Parathyroid adenoma (tissue), 2 donors: Measurements from ENCODE around the gene MAP2K5.

Experiments used
- H2AFZ ChIP-seq: fragments of 300-600 bp; sonication (generic); one replicate; pipeline ENCODE4 v1.7.0; 2017; ENCODE audit warnings: antibody characterized with exemption, mild to moderate bottlenecking
- H3K27ac ChIP-seq: fragments of 300-600 bp; sonication (generic); one replicate; pipeline ENCODE4 v1.7.0; 2017
- H3K27me3 ChIP-seq: fragments of 300-600 bp; sonication (generic); one replicate; pipeline ENCODE4 v1.7.0; 2017; ENCODE audit warnings: low read length; ENCODE audit not compliant: control insufficient read depth, insufficient read depth
- H3K36me3 ChIP-seq: fragments of 300-600 bp; sonication (generic); one replicate; pipeline ENCODE4 v1.7.0; 2017; ENCODE audit warnings: low read length; ENCODE audit not compliant: control insufficient read depth, insufficient read depth
- H3K4me1 ChIP-seq: fragments of 300-600 bp; sonication (generic); one replicate; pipeline ENCODE4 v1.7.0; 2017; ENCODE audit warnings: control low read depth
- H3K4me2 ChIP-seq: fragments of 300-600 bp; sonication (generic); one replicate; pipeline ENCODE4 v1.7.0; 2017; ENCODE audit warnings: low read length
- H3K4me3 ChIP-seq: fragments of 300-600 bp; sonication (generic); one replicate; pipeline ENCODE4 v1.7.0; 2017; ENCODE audit warnings: low read depth, low read length
- H3K79me2 ChIP-seq: fragments of 300-600 bp; sonication (generic); one replicate; pipeline ENCODE4 v1.7.0; 2017; ENCODE audit warnings: control low read depth
- H3K9ac ChIP-seq: fragments of 300-600 bp; sonication (generic); one replicate; pipeline ENCODE4 v1.7.0; 2017; ENCODE audit warnings: mild to moderate bottlenecking
- H3K9me3 ChIP-seq: fragments of 300-600 bp; sonication (generic); one replicate; pipeline ENCODE4 v1.7.0; 2017; ENCODE audit warnings: low read length; ENCODE audit not compliant: control insufficient read depth
- TF ChIP-seq, protein P1 (sequence below): fragments of 300-600 bp; sonication (generic); IDR thresholded peaks from one replicate; pipeline ENCODE4 v1.7.0; 2017; ENCODE audit warnings: antibody characterized with exemption, mild to moderate bottlenecking
- donor health status: primary hyperparathyroidism.

Gene MAP2K5

DNA sequence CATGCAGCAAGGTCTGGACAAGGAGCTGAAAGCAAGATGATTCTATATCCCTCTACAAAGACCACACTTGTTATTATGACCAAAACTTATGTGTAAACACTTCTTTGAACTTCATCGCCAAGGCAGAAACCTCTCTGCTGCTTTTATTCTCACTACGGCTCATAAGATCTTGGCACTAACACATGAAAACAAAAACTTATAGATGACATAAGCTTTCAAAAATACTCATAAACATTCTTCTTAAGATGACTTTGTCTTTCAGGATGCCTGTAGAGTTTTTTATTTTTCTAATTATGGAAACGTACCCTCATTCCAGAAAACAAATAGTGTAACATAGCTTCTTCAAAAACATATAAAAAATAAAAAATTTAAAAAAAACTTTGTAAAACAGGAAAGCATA, 34.1 kb upstream of the MAP2K5 start:
- no peak overlapping the region for H3K4me2 ChIP-seq
- TF ChIP-seq, protein P1, sequence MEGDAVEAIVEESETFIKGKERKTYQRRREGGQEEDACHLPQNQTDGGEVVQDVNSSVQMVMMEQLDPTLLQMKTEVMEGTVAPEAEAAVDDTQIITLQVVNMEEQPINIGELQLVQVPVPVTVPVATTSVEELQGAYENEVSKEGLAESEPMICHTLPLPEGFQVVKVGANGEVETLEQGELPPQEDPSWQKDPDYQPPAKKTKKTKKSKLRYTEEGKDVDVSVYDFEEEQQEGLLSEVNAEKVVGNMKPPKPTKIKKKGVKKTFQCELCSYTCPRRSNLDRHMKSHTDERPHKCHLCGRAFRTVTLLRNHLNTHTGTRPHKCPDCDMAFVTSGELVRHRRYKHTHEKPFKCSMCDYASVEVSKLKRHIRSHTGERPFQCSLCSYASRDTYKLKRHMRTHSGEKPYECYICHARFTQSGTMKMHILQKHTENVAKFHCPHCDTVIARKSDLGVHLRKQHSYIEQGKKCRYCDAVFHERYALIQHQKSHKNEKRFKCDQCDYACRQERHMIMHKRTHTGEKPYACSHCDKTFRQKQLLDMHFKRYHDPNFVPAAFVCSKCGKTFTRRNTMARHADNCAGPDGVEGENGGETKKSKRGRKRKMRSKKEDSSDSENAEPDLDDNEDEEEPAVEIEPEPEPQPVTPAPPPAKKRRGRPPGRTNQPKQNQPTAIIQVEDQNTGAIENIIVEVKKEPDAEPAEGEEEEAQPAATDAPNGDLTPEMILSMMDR = no peak
- no peak overlapping the region for H2AFZ ChIP-seq
- no peak overlapping the region for H3K9ac ChIP-seq
- H3K27ac ChIP-seq = no peak overlapping the region
- H3K4me3 ChIP-seq = no peak overlapping the region
- H3K79me2 ChIP-seq = no peaks in the 10 kb centered on the region
- no peaks in the 10 kb centered on the region for H3K4me1 ChIP-seq
- H3K9me3 ChIP-seq = no peaks in the 10 kb centered on the region
- no peaks in the 10 kb centered on the region for H3K36me3 ChIP-seq
- H3K27me3 ChIP-seq = no peaks in the 10 kb centered on the region

DNA sequence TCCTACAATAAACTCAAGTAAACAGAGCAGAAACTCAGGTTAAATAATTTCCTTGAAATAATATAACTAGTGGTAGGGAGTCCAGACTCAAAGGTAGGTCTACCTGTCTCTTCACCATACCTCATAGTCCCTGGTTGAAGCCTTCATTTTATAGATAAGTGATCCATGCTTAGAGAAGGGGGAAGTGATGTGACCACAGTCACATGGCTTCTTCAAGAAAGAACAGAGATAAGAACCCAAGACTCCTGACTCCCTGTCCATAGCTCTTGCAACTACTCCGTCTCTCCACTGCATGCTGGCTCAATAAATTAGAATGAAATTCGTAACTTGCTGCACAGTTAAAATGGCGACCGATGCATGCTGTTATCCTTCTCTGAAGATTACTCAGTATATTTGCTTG, 32.6 kb upstream of the MAP2K5 start:
- H3K27ac ChIP-seq = no peak overlapping the region
- TF ChIP-seq, protein P1 = no peak
- H3K9me3 ChIP-seq = no peaks in the 10 kb centered on the region
- H3K4me2 ChIP-seq = no peak overlapping the region
- H3K79me2 ChIP-seq = no peaks in the 10 kb centered on the region
- H3K9ac ChIP-seq = no peak overlapping the region
- H3K36me3 ChIP-seq = no peaks in the 10 kb centered on the region
- no peaks in the 10 kb centered on the region for H3K27me3 ChIP-seq
- no peak overlapping the region for H2AFZ ChIP-seq
- H3K4me3 ChIP-seq = no peak overlapping the region
- H3K4me1 ChIP-seq = no peaks in the 10 kb centered on the region

DNA sequence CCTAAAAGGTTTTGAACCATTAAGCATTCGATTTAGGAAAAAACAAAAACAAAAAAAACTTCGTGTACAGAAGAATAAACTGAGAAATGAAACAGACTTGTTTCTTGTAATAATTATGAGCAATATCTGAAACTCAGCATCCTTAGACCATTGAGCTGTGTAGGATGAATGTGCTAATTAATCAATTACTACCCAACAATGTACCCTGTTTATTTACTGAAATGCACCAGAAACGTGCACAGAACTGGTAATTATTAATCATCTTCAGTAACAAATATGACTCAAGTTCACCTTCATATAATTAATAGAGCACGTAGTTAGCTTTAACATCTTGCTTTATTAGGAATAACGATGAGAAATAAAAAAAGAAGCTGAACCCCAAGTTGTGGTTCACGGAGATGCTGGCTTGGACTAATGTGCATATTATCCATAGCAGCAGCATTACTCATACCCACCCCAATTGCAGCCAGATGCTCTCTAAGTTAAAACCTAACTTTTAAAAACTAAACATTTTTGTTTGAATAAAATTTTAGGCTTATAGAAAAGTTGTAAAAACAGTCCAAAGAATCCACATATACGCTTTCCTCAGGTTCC, 31.8 kb upstream of the MAP2K5 start:
- no peak overlapping the region for H2AFZ ChIP-seq
- H3K27me3 ChIP-seq = no peaks in the 10 kb centered on the region
- H3K9ac ChIP-seq = no peak overlapping the region
- H3K4me3 ChIP-seq = no peak overlapping the region
- TF ChIP-seq, protein P1 = no peak
- no peak overlapping the region for H3K4me2 ChIP-seq
- H3K9me3 ChIP-seq = no peaks in the 10 kb centered on the region
- no peaks in the 10 kb centered on the region for H3K79me2 ChIP-seq
- no peak overlapping the region for H3K27ac ChIP-seq
- no peaks in the 10 kb centered on the region for H3K36me3 ChIP-seq
- H3K4me1 ChIP-seq = no peaks in the 10 kb centered on the region

DNA sequence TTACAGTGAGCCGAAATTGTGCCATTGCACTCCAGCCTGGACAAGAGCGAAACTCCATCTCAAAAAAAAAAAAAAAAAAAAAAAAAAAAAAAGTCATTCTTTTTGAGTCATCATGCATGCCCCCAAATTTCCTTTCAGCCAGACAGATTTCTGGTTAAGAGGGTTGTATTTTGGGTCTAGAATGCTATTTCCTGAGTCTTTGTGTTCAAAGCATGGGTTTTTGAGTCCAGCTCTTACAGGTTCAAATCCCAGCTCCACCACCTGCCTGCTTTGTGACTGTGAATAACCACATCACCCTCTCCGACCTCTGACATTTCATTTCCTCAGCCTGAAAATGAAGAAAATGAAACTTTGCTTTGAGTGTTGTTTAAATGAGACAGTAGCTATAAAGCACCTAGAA, 30.9 kb upstream of the MAP2K5 start:
- Histone ChIP-seq H3K9me3 (no peaks in the 10 kb centered on the region), H3K4me1 (no peaks in the 10 kb centered on the region), H3K4me2 (no peak overlapping the region), H3K79me2 (no peaks in the 10 kb centered on the region), H2AFZ (no peak overlapping the region), H3K4me3 (no peak overlapping the region), H3K36me3 (no peaks in the 10 kb centered on the region), H3K27me3 (no peaks in the 10 kb centered on the region), H3K27ac (no peak overlapping the region), H3K9ac (no peak overlapping the region)
- TF ChIP-seq, protein P1 = no peak

DNA sequence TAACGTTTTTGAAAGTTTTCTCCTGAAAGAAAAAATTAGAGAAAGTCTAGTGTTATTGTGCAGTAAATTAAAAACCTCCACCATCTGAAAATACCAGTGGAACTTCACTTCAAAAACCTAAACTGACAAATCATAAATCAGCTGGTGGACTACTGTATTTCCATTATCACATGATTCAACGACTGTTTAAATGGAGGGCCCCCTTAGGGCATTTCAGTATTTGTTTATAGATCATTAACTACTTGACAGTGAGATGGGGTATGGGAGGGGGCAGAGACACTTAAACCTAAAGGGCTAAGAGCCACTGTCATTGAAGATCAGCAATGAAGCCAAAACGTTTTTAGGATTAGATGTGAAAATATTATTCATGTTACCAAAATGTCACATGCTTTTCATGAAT, 30.4 kb upstream of the MAP2K5 start:
- Histone ChIP-seq H3K27me3 (no peaks in the 10 kb centered on the region), H3K27ac (no peak overlapping the region), H2AFZ (no peak overlapping the region), H3K79me2 (no peaks in the 10 kb centered on the region), H3K4me3 (no peak overlapping the region), H3K36me3 (no peaks in the 10 kb centered on the region), H3K4me1 (no peaks in the 10 kb centered on the region), H3K9me3 (no peaks in the 10 kb centered on the region), H3K4me2 (no peak overlapping the region), H3K9ac (no peak overlapping the region)
- TF ChIP-seq, protein P1 = no peak
